NCI-H526 treated with DMSO at 0.1 percent for 48 hours (cell line): ENCODE measurements around the gene MTRFR.

ENCODE experiments used
- DNase-seq: peaks from one replicate; lab custom pipeline; 2025; lab: John Stamatoyannopoulos, UW

Gene MTRFR

GRCh38 chr12:123270214-123271000 is 37.2 kb downstream of the MTRFR start:
- DNase-seq, result peak; percentile 31

DNA sequence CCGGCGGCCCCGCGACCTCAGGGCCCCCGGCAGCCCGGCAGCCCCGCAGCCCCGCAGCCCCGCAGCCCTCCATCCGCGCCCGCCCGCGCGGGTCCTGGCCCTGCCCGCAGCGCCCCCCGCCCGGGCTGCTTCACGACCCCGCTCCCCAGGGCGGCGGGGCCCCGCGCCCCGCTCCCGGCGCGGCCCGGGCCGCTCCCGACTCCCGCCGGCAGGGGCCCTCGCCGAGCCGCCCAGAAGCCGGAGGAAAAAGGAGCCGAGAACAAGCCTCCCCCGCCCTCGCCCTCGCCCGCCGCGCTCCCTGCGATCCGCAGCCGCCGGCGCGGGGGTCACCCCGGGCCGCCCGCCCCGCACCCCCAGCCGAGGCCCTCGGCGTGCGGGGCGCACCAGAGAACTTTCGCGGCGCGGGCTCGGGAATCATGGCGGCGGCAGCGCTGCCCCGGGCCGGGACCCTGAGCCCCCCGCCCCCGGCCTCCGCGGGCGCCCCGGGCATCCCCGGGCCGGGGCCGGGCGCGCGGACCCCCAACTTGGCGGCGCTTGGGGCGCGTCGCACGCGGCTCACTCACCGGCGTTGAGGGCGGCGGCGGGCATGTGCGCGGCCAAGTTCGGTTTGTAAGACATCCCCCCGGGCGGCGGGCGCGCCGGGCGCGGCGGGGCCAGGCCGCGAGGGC is 37.9 kb downstream of the MTRFR start:
- no peak for DNase-seq

- DNase-seq, result no peak
Measured at GRCh38 chr12:123273166-123273565, 39.9 kb downstream of the MTRFR start.

- no peak for DNase-seq
Measured at GRCh38 chr12:123278101-123278627, 44.9 kb downstream of the MTRFR start.

DNA sequence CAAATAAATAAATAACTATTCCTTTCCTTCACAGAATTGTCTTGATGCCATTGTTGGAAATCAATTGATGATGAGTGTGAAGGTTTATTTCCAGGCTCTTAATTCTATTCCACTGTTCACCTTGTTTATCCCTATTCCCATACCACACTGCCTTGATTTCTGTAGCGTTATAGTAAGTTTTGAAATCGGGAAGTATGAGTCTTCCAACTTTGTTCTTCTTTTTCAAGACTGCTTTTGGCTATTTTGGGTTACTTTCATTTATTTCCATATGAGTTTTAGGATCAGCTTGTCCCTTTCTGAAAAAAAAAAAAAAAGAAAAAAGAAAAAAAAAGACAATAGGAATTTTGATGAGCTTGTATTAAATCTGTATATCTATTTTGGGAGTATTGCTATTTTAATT is 47.7 kb downstream of the MTRFR start:
- DNase-seq, result no peak

DNA sequence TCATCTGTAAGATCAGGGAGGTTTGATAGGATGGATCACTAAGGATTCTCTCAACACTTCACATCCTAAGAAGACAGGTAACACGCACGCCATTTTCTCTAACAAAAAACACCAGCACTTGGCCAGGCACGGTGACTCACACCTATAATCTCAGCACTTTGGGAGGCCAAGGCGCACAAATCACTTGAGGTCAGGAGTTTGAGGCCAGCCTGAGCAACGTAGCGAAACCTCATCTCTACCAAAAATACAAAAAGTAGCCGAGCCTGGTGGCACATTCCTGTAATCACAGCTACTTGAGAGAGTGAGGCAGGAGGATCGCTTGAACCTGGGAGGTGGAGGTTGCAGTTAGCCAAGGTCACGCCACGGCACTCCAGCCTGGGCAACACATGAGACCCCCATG is 48.9 kb downstream of the MTRFR start:
- no peak for DNase-seq

DNA sequence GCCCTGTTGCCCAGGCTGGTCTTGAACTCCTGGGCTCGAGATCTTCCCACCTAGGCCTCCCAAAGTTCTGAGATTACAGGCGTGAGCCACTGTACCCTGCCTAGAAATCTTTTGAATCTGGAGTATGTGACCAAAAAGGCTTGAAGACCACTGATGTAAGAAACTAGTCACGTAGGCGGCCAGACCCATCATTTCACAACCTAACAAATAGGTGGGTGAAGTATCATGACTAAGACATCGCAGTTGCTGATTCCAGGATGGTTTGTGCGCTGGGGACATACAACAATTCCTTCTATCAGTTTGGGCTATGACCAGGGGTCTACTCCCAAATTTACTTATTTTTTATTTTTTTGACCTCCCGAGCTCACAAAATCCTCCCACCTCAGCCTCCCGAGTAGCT is 50.2 kb downstream of the MTRFR start:
- DNase-seq, result no peak

GRCh38 chr12:123284669-123285068 is 51.4 kb downstream of the MTRFR start:
- no peak for DNase-seq

DNA sequence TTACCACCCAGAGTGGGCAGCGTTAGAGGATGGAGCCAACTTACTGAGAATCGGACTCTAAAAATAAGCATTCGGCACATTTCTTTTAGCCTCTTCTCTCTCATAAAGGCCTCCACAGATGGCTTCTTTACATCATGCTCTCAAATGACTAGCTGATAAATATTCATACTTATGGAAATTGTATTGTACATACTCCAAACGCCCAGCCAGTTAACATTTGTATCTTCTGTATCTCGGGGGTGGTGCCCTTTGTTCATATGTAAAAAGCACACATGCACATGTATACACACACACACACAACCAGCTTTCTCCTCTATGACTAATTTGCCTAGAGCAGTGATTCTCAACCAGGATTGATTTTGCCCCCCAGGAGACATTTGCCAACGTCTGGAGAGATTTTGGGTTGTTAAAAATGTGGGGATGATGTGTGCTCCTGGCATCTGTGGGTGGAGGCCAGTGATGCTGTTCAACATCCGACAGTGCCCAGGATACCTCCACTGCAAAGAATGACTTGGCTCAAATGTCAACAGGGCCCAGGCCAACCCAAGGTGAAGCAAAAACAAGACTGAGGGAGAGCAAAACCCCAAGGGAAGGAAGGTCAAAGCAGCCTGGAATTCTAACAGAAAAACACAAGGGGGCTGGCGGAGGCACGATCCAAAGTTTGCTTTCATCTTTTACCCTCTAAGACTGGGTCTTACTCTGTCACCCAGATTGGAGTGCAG is 53.6 kb downstream of the MTRFR start:
- peak; percentile 93 for DNase-seq

- DNase-seq, result no peak
Measured at GRCh38 chr12:123288751-123289346, 55.6 kb downstream of the MTRFR start.

DNA sequence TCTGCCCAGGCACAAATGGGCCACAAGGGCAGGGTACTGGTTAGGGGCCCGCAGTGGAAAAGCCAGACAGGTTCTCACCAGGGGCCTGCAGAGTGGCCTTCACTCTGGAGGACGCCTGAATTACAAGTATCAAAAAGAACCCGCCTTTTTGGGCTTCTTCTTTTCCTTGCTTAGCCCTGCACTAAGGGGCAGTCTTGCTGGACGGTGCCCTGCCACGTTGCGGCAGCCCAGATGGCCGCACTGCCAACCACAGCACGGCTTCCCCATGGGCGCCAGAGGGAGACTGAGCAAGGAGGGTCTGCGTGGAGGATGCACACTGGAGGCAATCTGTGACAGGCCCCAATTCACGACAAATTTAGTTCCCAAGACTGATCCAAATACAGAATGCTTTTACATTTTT is 56.7 kb downstream of the MTRFR start:
- DNase-seq, result no peak

GRCh38 chr12:123293178-123293760 is 60.0 kb downstream of the MTRFR start:
- DNase-seq, result no peak

DNA sequence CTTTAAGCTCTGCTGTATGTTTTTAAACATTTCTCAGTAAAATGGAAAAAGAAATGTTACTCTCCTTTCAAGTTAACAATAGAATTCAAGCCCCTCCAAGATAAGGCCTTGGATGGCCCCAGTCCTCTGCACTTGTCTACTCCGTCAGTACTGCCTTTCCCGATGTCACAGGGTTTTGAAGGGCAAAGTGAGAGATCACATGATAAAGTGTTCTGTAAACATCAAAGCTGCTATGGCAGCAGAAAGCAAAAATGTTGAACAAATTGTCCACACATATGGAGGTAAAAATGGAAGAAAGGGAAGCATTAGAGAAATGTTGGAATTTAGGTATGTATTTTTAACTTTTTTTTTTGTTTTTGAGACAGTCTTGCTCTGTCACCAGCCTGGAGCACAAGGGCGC is 71.9 kb downstream of the MTRFR start:
- DNase-seq, result no peak

DNA sequence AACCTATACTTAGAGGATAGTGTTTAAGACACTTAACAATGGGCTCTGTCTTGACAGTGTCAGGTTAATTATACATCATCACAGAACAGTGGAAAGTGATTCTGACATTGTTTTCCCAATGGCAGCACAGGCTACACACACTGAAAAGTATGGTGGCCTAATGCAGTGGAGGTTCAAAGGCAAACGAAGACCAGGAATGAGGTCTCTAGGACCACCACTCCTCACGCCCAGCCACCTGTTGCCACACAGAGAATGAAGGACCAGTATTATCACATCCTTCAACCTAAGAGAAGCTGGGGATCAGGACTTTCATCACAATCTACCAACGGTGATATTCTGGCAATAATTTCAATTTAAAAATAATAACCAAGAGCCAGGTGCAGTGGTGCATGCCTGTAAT is 73.0 kb downstream of the MTRFR start:
- DNase-seq, result no peak
